Measurements from ENCODE around the gene CADM2. TPM values are rescaled to one million over a fixed set of nuclear protein-coding genes. Genes with fewer than 3 reads are reported as not detected.

The CADM2 gene
- total RNA-seq, 1 experiment from 2014 or later, result not detected

- RAD21 ChIA-PET (ENCODE audit: low non-redundant PET in 1 of 2, low total read pairs in 2 of 2, uncharacterized antibody in 2 of 2, unreplicated experiment in 2 of 2), result no interaction called here
- ATAC-seq (no peak), DNase-seq (ENCODE audit: low read depth, low spot score) (no peak)
- H4K20me1 ChIP-seq (ENCODE audit: insufficient read depth), result no peaks in the 10 kb centered on the region
- no peaks in the 10 kb centered on the region for H3K27me3 ChIP-seq (ENCODE audit: insufficient read depth, low read length)
- intact Hi-C loops (cut with micrococcal nuclease), result no loop called here
- H3K36me3 ChIP-seq (ENCODE audit: control insufficient read depth in 1 of 2, insufficient read depth in 2 of 2, low read length in 2 of 2), result no peaks in the 10 kb centered on the region
- no peaks in the 10 kb centered on the region for H3K4me1 ChIP-seq (ENCODE audit: control insufficient read depth in 1 of 2, insufficient read depth in 2 of 2, low read length in 2 of 2)
- no peaks in the 10 kb centered on the region for H3K79me2 ChIP-seq (ENCODE audit: insufficient read depth, low read length)
- H3K9ac ChIP-seq (ENCODE audit: low read length), result no peak overlapping the region
- no peak for TF ChIP-seq POLR2AphosphoS5 (IDR thresholded peaks at IDR 0.05; ENCODE audit: low read depth, low read length)
- TF ChIP-seq EGR1 (IDR thresholded peaks at IDR 0.05; ENCODE audit: low read depth), result no peak
- no peak for TF ChIP-seq EZH2phosphoT487 (IDR thresholded peaks at IDR 0.05; ENCODE audit: borderline replicate concordance)
- no peak for TF ChIP-seq POLR2A (IDR thresholded peaks at IDR 0.05; ENCODE audit: borderline replicate concordance, extremely low read depth, insufficient read depth, insufficient read length)
- no peak for TF ChIP-seq ZFX (IDR thresholded peaks at IDR 0.05)
- TF ChIP-seq EZH2 (IDR thresholded peaks at IDR 0.05), result no peak
- no peak for TF ChIP-seq CTCF (IDR thresholded peaks at IDR 0.05 in 2 of 3, conservative IDR thresholded peaks at IDR 0.05 in 1 of 3; ENCODE audit: borderline replicate concordance in 1 of 3, insufficient read depth in 1 of 3, low read depth in 2 of 3, low read length in 2 of 3)
- TF ChIP-seq ELF1 (IDR thresholded peaks at IDR 0.05; ENCODE audit: borderline replicate concordance, low read depth), result no peak
- no peak for TF ChIP-seq YY1 (IDR thresholded peaks at IDR 0.05; ENCODE audit: extremely low read depth, insufficient replicate concordance, low read depth, low read length)
- H3K9me3 ChIP-seq (ENCODE audit: control insufficient read depth in 1 of 2, insufficient read depth in 1 of 2, low read depth in 1 of 2, low read length in 2 of 2), result peaks cover 4 to 11% of the 10 kb centered on the region in 2 experiments; a peak in 3 of 4 replicates
- CTCF ChIA-PET, result no interaction called here
- H3K9me2 ChIP-seq (ENCODE audit: insufficient read depth), result no peaks in the 10 kb centered on the region
- BruUV-seq (replicated peaks), result no TSS peak
- H3K4me3 ChIP-seq (replicated peaks in 1 of 2; ENCODE audit: low read depth in 1 of 2, low read length in 2 of 2), result no peak overlapping the region
- H2AFZ ChIP-seq (ENCODE audit: low read depth, low read length, poor library complexity, severe bottlenecking), result no peak overlapping the region
- H3K4me2 ChIP-seq (ENCODE audit: low read length), result no peak overlapping the region
- POLR2A ChIA-PET, result no interaction called here
- H3K27ac ChIP-seq (ENCODE audit: low read depth, low read length), result no peak overlapping the region
Observed at GRCh38 chr3:85081191-85081906, 122.6 kb downstream of the CADM2 start.
